Stimulated activated CD4-positive, alpha-beta T cell treated with anti-CD3 and anti-CD28 coated beads, Interleukin-2, amount 100 ng/mL, for 4 hours (primary cell): Measurements from ENCODE around the gene MAL.

Source experiments
- DNase-seq: peaks from one replicate; pipeline ENCODE4 v3.0.0-alpha.2; 2020; ENCODE audit warnings: low read depth

The MAL gene

GRCh38 chr2:95016616-95017015 is 8.9 kb upstream of the MAL start:
- no peak for DNase-seq

GRCh38 chr2:95017071-95017501 is 8.4 kb upstream of the MAL start:
- no peak for DNase-seq

GRCh38 chr2:95017836-95018235 is 7.7 kb upstream of the MAL start:
- DNase-seq, result no peak

GRCh38 chr2:95018301-95018700 is 7.2 kb upstream of the MAL start:
- no peak for DNase-seq

GRCh38 chr2:95018861-95019550 is 6.5 kb upstream of the MAL start:
- no peak for DNase-seq

GRCh38 chr2:95019572-95019971 is 5.9 kb upstream of the MAL start:
- DNase-seq, result no peak

- DNase-seq, result no peak
Measured at GRCh38 chr2:95020275-95021022, 5.1 kb upstream of the MAL start.

GRCh38 chr2:95021023-95021416 is 4.5 kb upstream of the MAL start:
- DNase-seq, result no peak

- DNase-seq, result no peak
Measured at GRCh38 chr2:95021847-95022246, 3.7 kb upstream of the MAL start.

- DNase-seq, result peak; percentile 75
Measured at GRCh38 chr2:95022309-95023221, 2.9 kb upstream of the MAL start.

GRCh38 chr2:95023222-95023597 is 2.3 kb upstream of the MAL start:
- DNase-seq, result peak; percentile 58

- no peak for DNase-seq
Measured at GRCh38 chr2:95024371-95024770, 1.1 kb upstream of the MAL start.

- DNase-seq, result no peak
Measured at GRCh38 chr2:95024960-95025405, 525 bp upstream of the MAL start.

- DNase-seq, result no peak
Measured at GRCh38 chr2:95026471-95027368, 1.2 kb downstream of the MAL start.

- no peak for DNase-seq
Measured at GRCh38 chr2:95027369-95027720, 1.8 kb downstream of the MAL start.

- no peak for DNase-seq
Measured at GRCh38 chr2:95029898-95030341, 4.4 kb downstream of the MAL start.

- no peak for DNase-seq
Measured at GRCh38 chr2:95030496-95030895, 5.0 kb downstream of the MAL start.

GRCh38 chr2:95031076-95031725 is 5.7 kb downstream of the MAL start:
- DNase-seq, result no peak

GRCh38 chr2:95031726-95032116 is 6.2 kb downstream of the MAL start:
- DNase-seq, result no peak

GRCh38 chr2:95032341-95032740 is 6.8 kb downstream of the MAL start:
- no peak for DNase-seq
